PC-9 (cell line): ENCODE measurements around the gene LKAAEAR1.
"Not testable (repeated sequence)": the region's sequence is repeated elsewhere in the genome, so short reads cannot be mapped to it uniquely, and the experiment has no call there.

Source experiments
- CTCF ChIP-seq: fragments of 200-600 bp; sonication (generic); conservative IDR thresholded peaks from 2 replicates; pipeline ENCODE4 v1.6.1; 2017; ENCODE audit warnings: mixed run types, antibody characterized with exemption, mild to moderate bottlenecking, moderate library complexity
- EZH2 ChIP-seq: fragments of 200-600 bp; sonication (generic); IDR thresholded peaks from 2 replicates; pipeline ENCODE4 v1.8.0; 2017; ENCODE audit warnings: antibody characterized with exemption, low read depth

- not testable (repeated sequence) for TF ChIP-seq CTCF, EZH2
Measured at GRCh38 chr20:64087226-64087825, 3.1 kb upstream of the LKAAEAR1 start.
